ENCODE measurements around the gene ATP9A.

Gene ATP9A

DNA sequence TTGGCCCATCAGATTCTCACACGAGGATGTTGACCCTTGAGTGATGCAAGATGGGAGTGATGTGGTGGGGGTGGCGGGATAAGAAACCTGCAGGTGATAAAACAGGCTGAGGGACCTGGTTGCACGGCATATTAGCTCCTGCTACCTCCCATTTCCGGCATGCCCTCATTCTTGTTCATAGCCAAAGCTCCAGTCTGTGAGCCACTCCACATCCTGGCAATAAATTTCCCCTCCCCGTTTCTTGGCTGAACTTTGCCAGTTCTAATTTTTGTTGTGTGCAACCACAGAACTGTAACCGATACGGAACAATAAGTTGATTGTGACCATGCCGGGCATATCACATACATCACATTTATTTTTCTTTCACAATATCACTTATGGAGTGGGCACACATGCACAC, 184.1 kb downstream of the ATP9A start:
- H3K4me1 ChIP-seq (ENCODE audit: control insufficient read depth, insufficient read depth, low read length) = no peaks in the 10 kb centered on the region
- no peak overlapping the region for H3K27ac ChIP-seq (ENCODE audit: low read depth, low read length)
- H3K27me3 ChIP-seq (ENCODE audit: control insufficient read depth, insufficient read depth, low read length) = no peaks in the 10 kb centered on the region
- no peak overlapping the region for H3K4me3 ChIP-seq (ENCODE audit: low read length)
- H3K36me3 ChIP-seq (ENCODE audit: control insufficient read depth, insufficient read depth, low read length) = no peaks in the 10 kb centered on the region
- H3K9ac ChIP-seq (ENCODE audit: low read length) = no peak overlapping the region

DNA sequence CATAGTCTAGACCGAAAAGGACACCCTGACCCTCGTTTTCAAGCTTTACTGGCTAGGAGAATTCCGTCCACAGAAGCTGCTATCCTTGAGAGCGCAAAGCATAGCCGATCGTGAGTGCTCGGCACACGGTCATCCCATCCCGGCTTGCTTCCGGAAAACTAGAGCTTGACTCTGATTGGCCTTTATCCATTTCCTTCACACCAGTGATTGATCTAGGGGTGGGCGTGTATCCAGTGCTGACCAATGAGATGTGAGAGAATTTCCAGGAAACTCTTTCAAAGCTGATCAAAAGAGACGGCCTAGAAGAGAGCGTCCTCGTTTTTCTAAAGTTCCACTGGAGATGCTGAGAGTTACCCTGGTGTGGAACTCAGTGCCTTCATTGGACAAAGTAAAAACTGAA, 184.7 kb downstream of the ATP9A start:
- no peak overlapping the region for H3K4me3 ChIP-seq (ENCODE audit: low read length)
- H3K4me1 ChIP-seq (ENCODE audit: control insufficient read depth, insufficient read depth, low read length) = no peaks in the 10 kb centered on the region
- H3K36me3 ChIP-seq (ENCODE audit: control insufficient read depth, insufficient read depth, low read length) = no peaks in the 10 kb centered on the region
- H3K9ac ChIP-seq (ENCODE audit: low read length) = no peak overlapping the region
- H3K27ac ChIP-seq (ENCODE audit: low read depth, low read length) = no peak overlapping the region
- H3K27me3 ChIP-seq (ENCODE audit: control insufficient read depth, insufficient read depth, low read length) = no peaks in the 10 kb centered on the region

GRCh38 chr20:51583073-51583472, 185.1 kb downstream of the ATP9A start:
- H3K4me1 ChIP-seq (ENCODE audit: control insufficient read depth, insufficient read depth, low read length) = no peaks in the 10 kb centered on the region
- no peak overlapping the region for H3K9ac ChIP-seq (ENCODE audit: low read length)
- no peaks in the 10 kb centered on the region for H3K36me3 ChIP-seq (ENCODE audit: control insufficient read depth, insufficient read depth, low read length)
- H3K27ac ChIP-seq (ENCODE audit: low read depth, low read length) = no peak overlapping the region
- H3K27me3 ChIP-seq (ENCODE audit: control insufficient read depth, insufficient read depth, low read length) = no peaks in the 10 kb centered on the region
- no peak overlapping the region for H3K4me3 ChIP-seq (ENCODE audit: low read length)

DNA sequence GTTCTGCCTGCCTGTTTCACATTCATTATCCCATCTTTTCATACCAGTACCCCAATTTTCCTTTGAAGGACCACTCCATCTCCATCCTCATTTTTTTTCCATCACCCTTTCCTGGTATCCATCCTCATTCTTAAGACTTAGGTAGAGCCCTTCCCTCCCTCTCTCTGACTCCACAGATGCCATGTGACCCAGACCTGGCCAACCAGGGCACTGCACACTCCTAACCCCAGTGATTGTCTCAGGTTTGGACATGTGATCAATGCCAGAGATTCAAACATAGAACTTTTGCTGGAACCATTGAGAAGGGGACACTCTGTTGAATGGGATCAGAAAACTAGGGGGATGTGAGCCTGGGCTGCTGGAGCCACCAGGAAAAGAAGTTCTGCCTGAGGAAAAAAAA, 186.6 kb downstream of the ATP9A start:
- H3K36me3 ChIP-seq (ENCODE audit: control insufficient read depth, insufficient read depth, low read length) = no peaks in the 10 kb centered on the region

GRCh38 chr20:51579137-51579536, 189.1 kb downstream of the ATP9A start:
- H3K9ac ChIP-seq (ENCODE audit: low read length) = no peak overlapping the region
- H3K27me3 ChIP-seq (ENCODE audit: control insufficient read depth, insufficient read depth, low read length) = no peaks in the 10 kb centered on the region
- H3K36me3 ChIP-seq (ENCODE audit: control insufficient read depth, insufficient read depth, low read length) = no peaks in the 10 kb centered on the region
- H3K4me1 ChIP-seq (ENCODE audit: control insufficient read depth, insufficient read depth, low read length) = no peaks in the 10 kb centered on the region
- no peak overlapping the region for H3K4me3 ChIP-seq (ENCODE audit: low read length)
- no peak overlapping the region for H3K27ac ChIP-seq (ENCODE audit: low read depth, low read length)

More for the DNA sequence above, 186.6 kb downstream of the ATP9A start:
- Histone ChIP-seq H3K4me1 (ENCODE audit: control insufficient read depth, insufficient read depth, low read length) (no peaks in the 10 kb centered on the region), H3K27ac (ENCODE audit: low read depth, low read length) (no peak overlapping the region), H3K9ac (ENCODE audit: low read length) (no peak overlapping the region), H3K27me3 (ENCODE audit: control insufficient read depth, insufficient read depth, low read length) (no peaks in the 10 kb centered on the region), H3K4me3 (ENCODE audit: low read length) (no peak overlapping the region)

- no peaks in the 10 kb centered on the region for H3K36me3 ChIP-seq (ENCODE audit: control insufficient read depth, insufficient read depth, low read length)
- H3K27ac ChIP-seq (ENCODE audit: low read depth, low read length) = no peak overlapping the region
- no peaks in the 10 kb centered on the region for H3K4me1 ChIP-seq (ENCODE audit: control insufficient read depth, insufficient read depth, low read length)
- no peak overlapping the region for H3K4me3 ChIP-seq (ENCODE audit: low read length)
- H3K27me3 ChIP-seq (ENCODE audit: control insufficient read depth, insufficient read depth, low read length) = no peaks in the 10 kb centered on the region
- H3K9ac ChIP-seq (ENCODE audit: low read length) = no peak overlapping the region
Measured at GRCh38 chr20:51578145-51578459, 190.1 kb downstream of the ATP9A start.

- Histone ChIP-seq H3K9ac (ENCODE audit: low read length) (no peak overlapping the region), H3K4me1 (ENCODE audit: control insufficient read depth, insufficient read depth, low read length) (no peaks in the 10 kb centered on the region)
Measured at GRCh38 chr20:51577432-51578144, 190.6 kb downstream of the ATP9A start.

DNA sequence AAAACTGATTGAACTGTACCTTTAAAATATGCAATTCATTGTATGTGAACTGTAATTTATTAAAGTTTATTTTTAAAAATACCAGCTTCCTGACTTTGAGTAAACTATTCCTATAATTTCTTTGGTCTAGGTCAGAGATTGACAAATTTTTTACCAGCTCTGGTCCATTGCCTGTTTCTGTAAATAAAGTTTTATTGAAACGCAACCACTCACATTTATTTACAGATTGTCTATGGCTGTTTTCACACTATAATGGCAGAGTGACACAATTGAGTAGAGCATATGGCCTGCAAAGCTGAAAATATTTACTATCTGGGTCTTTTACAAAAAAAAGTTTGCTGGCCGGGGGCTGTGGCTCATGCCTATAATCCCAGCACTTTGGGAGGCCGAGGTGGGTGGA, 192.7 kb downstream of the ATP9A start:
- Histone ChIP-seq H3K27me3 (ENCODE audit: control insufficient read depth, insufficient read depth, low read length) (no peaks in the 10 kb centered on the region), H3K27ac (ENCODE audit: low read depth, low read length) (no peak overlapping the region), H3K9ac (ENCODE audit: low read length) (no peak overlapping the region), H3K36me3 (ENCODE audit: control insufficient read depth, insufficient read depth, low read length) (no peaks in the 10 kb centered on the region), H3K4me3 (ENCODE audit: low read length) (no peak overlapping the region), H3K4me1 (ENCODE audit: control insufficient read depth, insufficient read depth, low read length) (no peaks in the 10 kb centered on the region)

More at GRCh38 chr20:51577432-51578144, 190.6 kb downstream of the ATP9A start:
- no peak overlapping the region for H3K27ac ChIP-seq (ENCODE audit: low read depth, low read length)
- no peaks in the 10 kb centered on the region for H3K36me3 ChIP-seq (ENCODE audit: control insufficient read depth, insufficient read depth, low read length)
- no peaks in the 10 kb centered on the region for H3K27me3 ChIP-seq (ENCODE audit: control insufficient read depth, insufficient read depth, low read length)
- H3K4me3 ChIP-seq (ENCODE audit: low read length) = no peak overlapping the region

GRCh38 chr20:51574248-51575033, 193.7 kb downstream of the ATP9A start:
- no peaks in the 10 kb centered on the region for H3K36me3 ChIP-seq (ENCODE audit: control insufficient read depth, insufficient read depth, low read length)
- H3K27ac ChIP-seq (ENCODE audit: low read depth, low read length) = no peak overlapping the region
- H3K9ac ChIP-seq (ENCODE audit: low read length) = no peak overlapping the region
- H3K4me3 ChIP-seq (ENCODE audit: low read length) = no peak overlapping the region
- no peaks in the 10 kb centered on the region for H3K27me3 ChIP-seq (ENCODE audit: control insufficient read depth, insufficient read depth, low read length)
- no peaks in the 10 kb centered on the region for H3K4me1 ChIP-seq (ENCODE audit: control insufficient read depth, insufficient read depth, low read length)

DNA sequence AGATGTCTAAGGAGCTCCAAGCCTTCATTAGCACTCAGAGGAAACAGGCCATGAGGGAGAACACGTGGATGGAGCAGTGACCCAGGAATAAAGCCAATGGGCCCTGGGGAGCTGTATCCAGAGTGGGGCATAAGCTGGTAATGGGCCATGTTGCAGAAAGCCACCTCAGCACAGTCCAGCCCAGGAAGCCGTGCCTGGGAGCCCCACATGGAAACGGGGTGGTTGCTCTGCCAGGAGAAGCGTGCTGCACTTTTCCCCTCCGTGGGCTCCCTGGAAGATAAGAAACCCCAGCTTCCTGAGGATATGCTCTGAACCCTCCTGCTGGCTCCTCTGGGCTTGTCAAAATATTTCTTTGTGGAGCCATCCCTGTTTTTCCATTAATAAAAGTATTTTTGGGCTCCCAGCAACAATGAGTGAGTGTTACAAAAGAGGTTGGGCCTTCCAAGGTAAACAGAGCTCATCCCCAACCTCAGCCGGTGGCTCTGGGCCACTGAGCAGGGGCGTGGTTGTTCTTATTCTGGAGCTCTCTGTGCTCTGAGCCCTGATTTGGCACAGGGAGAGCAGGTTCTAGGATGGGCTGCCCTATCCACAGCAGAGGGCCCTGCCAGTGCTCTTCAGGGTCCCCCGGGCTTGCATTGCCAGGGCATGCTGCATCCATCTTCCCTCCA, 194.5 kb downstream of the ATP9A start:
- H3K27ac ChIP-seq (ENCODE audit: low read depth, low read length) = no peak overlapping the region
- no peak overlapping the region for H3K9ac ChIP-seq (ENCODE audit: low read length)
- H3K4me3 ChIP-seq (ENCODE audit: low read length) = no peak overlapping the region
- no peaks in the 10 kb centered on the region for H3K27me3 ChIP-seq (ENCODE audit: control insufficient read depth, insufficient read depth, low read length)
- H3K36me3 ChIP-seq (ENCODE audit: control insufficient read depth, insufficient read depth, low read length) = no peaks in the 10 kb centered on the region
- no peaks in the 10 kb centered on the region for H3K4me1 ChIP-seq (ENCODE audit: control insufficient read depth, insufficient read depth, low read length)

DNA sequence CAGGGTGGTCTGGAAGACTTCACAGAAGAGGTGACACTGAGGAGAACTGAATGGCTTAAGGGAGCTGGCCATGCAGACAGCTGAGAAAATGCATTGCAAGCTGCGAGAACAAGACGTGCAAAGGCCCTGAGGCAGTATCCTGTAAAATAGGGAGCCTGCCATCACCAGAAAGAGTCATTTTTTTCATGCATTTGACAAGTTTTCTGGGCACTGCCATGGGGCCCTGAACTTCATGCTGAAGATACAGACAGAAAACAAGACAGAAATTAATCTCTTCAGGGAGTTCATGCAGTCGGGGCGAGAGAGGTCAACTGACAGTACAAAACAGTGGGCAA, 196.8 kb downstream of the ATP9A start:
- no peak overlapping the region for H3K27ac ChIP-seq (ENCODE audit: low read depth, low read length)

DNA sequence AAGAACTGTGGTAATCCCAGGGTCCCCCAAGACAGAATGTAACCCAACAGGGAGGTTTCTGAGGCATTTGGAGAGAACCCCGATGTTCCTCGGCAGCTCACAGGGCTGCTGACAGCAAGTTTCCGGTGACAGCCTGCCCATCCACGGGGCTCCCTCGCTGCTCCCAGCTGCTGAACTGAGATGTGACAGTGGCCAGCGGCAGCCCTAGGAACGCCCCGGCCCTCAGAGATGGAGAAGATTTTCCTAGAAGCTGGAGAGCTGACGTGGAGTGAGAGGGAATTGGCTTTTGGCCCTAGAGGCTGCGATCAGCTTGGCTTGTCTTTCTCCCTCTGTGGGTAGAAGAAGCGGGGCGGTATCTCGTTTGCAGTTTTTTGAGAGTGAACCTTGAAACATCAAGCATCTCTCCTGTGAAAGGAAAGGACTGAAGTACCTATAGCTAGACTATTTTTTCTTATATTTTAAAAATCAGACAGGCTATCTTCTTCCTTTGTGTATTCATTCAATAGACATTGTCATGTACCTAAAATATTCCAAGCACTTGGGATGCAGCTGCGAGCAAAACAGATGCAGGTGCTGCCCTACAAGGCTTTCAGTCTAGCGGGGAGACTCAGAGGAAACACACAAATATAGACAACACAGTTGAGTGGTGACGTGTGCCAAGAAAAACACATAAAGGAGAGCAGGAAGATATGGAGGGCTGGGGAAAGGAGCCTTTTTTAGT, 197.3 kb downstream of the ATP9A start:
- Histone ChIP-seq H3K4me3 (ENCODE audit: low read length) (no peak overlapping the region), H3K36me3 (ENCODE audit: control insufficient read depth, insufficient read depth, low read length) (no peaks in the 10 kb centered on the region), H3K27me3 (ENCODE audit: control insufficient read depth, insufficient read depth, low read length) (no peaks in the 10 kb centered on the region), H3K27ac (ENCODE audit: low read depth, low read length) (no peak overlapping the region), H3K9ac (ENCODE audit: low read length) (no peak overlapping the region), H3K4me1 (ENCODE audit: control insufficient read depth, insufficient read depth, low read length) (no peaks in the 10 kb centered on the region)

More for the DNA sequence above, 196.8 kb downstream of the ATP9A start:
- Histone ChIP-seq H3K27me3 (ENCODE audit: control insufficient read depth, insufficient read depth, low read length) (no peaks in the 10 kb centered on the region), H3K4me1 (ENCODE audit: control insufficient read depth, insufficient read depth, low read length) (no peaks in the 10 kb centered on the region), H3K36me3 (ENCODE audit: control insufficient read depth, insufficient read depth, low read length) (no peaks in the 10 kb centered on the region), H3K9ac (ENCODE audit: low read length) (no peak overlapping the region), H3K4me3 (ENCODE audit: low read length) (no peak overlapping the region)
